Panc1 (cell line): ENCODE results near the gene SPATA22.

Experiments
- POLR2AphosphoS5 ChIP-seq: IDR thresholded peaks from 2 replicates; pipeline ENCODE4 v1.6.1; 2012; ENCODE audit warnings: mild to moderate bottlenecking, low read depth, low read length, moderate library complexity
- SIN3A ChIP-seq: IDR thresholded peaks from 2 replicates; pipeline ENCODE4 v1.6.1; 2012; ENCODE audit warnings: low read depth, mild to moderate bottlenecking, low read length, moderate library complexity, borderline replicate concordance; ENCODE audit not compliant: insufficient read depth
- TCF7L2 ChIP-seq: IDR thresholded peaks from 2 replicates; pipeline ENCODE4 v1.6.1; 2011; ENCODE audit warnings: mild to moderate bottlenecking, low read depth, low read length, inconsistent platforms
- TF ChIP-seq, protein P1 (sequence below): fragments of 450-650 bp; IDR thresholded peaks from 2 replicates; pipeline ENCODE4 v1.5.1; 2017; ENCODE audit warnings: mild to moderate bottlenecking
- TF ChIP-seq, protein P2 (sequence below), 2 experiments: IDR thresholded peaks; 2 replicates each; pipeline ENCODE4 v1.6.1; 2011 to 2012; ENCODE audit warnings: low read depth in 2 of 2, control low read depth in 1 of 2, low read length in 1 of 2, mild to moderate bottlenecking in 1 of 2, moderate library complexity in 1 of 2; ENCODE audit not compliant: insufficient read depth in 1 of 2

GRCh38 chr17:3401786-3402185 is 69.8 kb downstream of the SPATA22 start:
- TF ChIP-seq, protein P1, sequence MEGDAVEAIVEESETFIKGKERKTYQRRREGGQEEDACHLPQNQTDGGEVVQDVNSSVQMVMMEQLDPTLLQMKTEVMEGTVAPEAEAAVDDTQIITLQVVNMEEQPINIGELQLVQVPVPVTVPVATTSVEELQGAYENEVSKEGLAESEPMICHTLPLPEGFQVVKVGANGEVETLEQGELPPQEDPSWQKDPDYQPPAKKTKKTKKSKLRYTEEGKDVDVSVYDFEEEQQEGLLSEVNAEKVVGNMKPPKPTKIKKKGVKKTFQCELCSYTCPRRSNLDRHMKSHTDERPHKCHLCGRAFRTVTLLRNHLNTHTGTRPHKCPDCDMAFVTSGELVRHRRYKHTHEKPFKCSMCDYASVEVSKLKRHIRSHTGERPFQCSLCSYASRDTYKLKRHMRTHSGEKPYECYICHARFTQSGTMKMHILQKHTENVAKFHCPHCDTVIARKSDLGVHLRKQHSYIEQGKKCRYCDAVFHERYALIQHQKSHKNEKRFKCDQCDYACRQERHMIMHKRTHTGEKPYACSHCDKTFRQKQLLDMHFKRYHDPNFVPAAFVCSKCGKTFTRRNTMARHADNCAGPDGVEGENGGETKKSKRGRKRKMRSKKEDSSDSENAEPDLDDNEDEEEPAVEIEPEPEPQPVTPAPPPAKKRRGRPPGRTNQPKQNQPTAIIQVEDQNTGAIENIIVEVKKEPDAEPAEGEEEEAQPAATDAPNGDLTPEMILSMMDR: no peak
- TF ChIP-seq POLR2AphosphoS5 (no peak), SIN3A (no peak), TCF7L2 (no peak)
- TF ChIP-seq, protein P2, sequence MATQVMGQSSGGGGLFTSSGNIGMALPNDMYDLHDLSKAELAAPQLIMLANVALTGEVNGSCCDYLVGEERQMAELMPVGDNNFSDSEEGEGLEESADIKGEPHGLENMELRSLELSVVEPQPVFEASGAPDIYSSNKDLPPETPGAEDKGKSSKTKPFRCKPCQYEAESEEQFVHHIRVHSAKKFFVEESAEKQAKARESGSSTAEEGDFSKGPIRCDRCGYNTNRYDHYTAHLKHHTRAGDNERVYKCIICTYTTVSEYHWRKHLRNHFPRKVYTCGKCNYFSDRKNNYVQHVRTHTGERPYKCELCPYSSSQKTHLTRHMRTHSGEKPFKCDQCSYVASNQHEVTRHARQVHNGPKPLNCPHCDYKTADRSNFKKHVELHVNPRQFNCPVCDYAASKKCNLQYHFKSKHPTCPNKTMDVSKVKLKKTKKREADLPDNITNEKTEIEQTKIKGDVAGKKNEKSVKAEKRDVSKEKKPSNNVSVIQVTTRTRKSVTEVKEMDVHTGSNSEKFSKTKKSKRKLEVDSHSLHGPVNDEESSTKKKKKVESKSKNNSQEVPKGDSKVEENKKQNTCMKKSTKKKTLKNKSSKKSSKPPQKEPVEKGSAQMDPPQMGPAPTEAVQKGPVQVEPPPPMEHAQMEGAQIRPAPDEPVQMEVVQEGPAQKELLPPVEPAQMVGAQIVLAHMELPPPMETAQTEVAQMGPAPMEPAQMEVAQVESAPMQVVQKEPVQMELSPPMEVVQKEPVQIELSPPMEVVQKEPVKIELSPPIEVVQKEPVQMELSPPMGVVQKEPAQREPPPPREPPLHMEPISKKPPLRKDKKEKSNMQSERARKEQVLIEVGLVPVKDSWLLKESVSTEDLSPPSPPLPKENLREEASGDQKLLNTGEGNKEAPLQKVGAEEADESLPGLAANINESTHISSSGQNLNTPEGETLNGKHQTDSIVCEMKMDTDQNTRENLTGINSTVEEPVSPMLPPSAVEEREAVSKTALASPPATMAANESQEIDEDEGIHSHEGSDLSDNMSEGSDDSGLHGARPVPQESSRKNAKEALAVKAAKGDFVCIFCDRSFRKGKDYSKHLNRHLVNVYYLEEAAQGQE (IDR thresholded peaks at IDR 0.05; ENCODE audit: insufficient read depth in 1 of 2, low read depth in 2 of 2, low read length in 1 of 2): no peak
